ELF-1 (cell line): ENCODE data around the gene TIMM50.
"Not testable (repeated sequence)": the region's sequence is repeated elsewhere in the genome, so short reads cannot be mapped to it uniquely, and the experiment has no call there.

ENCODE experiments used
- DNase-seq: peaks from one replicate; pipeline ENCODE4 v3.0.0-alpha.2; 2016; ENCODE audit warnings: low read depth, low spot score

The TIMM50 gene

GRCh38 chr19:39480337-39481228 lies at the start of gene TIMM50:
TIMM50 (plus strand) TSS chr19:39480838; CDS start chr19:39480854, 16 bp downstream.
- DNase-seq: peak; percentile 99

- no peak for DNase-seq
Measured at GRCh38 chr19:39432677-39433025, 48.0 kb upstream of the TIMM50 start.

- DNase-seq: no peak
Measured at GRCh38 chr19:39433480-39434079, 47.1 kb upstream of the TIMM50 start.

GRCh38 chr19:39434123-39435076 lies 46.2 kb upstream of the TIMM50 start:
- DNase-seq: no peak

GRCh38 chr19:39435499-39436349 lies 44.9 kb upstream of the TIMM50 start, which contains the start of gene RPS16:
RPS16 (minus strand) TSS chr19:39435949; CDS start chr19:39435895, 54 bp downstream.
- peak; percentile 99 for DNase-seq

GRCh38 chr19:39436350-39436716 lies 44.3 kb upstream of the TIMM50 start:
- no peak for DNase-seq

- DNase-seq: peak; percentile 24
Measured at GRCh38 chr19:39438270-39438934, 42.2 kb upstream of the TIMM50 start.

GRCh38 chr19:39444598-39445195 lies 35.9 kb upstream of the TIMM50 start:
- no peak for DNase-seq

- DNase-seq: peak; percentile 98
Measured at GRCh38 chr19:39445196-39446111, 35.2 kb upstream of the TIMM50 start, which contains the start of gene SUPT5H. SUPT5H (plus strand) TSS chr19:39445582; CDS start chr19:39445891, 309 bp downstream.

GRCh38 chr19:39446365-39447084 lies 34.1 kb upstream of the TIMM50 start:
- no peak for DNase-seq

- DNase-seq: no peak
Measured at GRCh38 chr19:39448271-39448670, 32.4 kb upstream of the TIMM50 start.

GRCh38 chr19:39449116-39449797 lies 31.4 kb upstream of the TIMM50 start:
- DNase-seq: no peak

GRCh38 chr19:39451257-39451656 lies 29.4 kb upstream of the TIMM50 start:
- not testable (repeated sequence) for DNase-seq

- DNase-seq: no peak
Measured at GRCh38 chr19:39463403-39463802, 17.2 kb upstream of the TIMM50 start.

GRCh38 chr19:39465956-39466747 lies 14.5 kb upstream of the TIMM50 start:
- DNase-seq: no peak

- no peak for DNase-seq
Measured at GRCh38 chr19:39467941-39468340, 12.7 kb upstream of the TIMM50 start.

GRCh38 chr19:39469036-39469435 lies 11.6 kb upstream of the TIMM50 start:
- DNase-seq: peak; percentile 15
